ENCODE measurements around the gene ECSCR.

Gene ECSCR

GRCh38 chr5:139474890-139475791, 12.6 kb upstream of the ECSCR start:
- DNase-seq (ENCODE audit: low read depth), result peak; percentile 65

DNA sequence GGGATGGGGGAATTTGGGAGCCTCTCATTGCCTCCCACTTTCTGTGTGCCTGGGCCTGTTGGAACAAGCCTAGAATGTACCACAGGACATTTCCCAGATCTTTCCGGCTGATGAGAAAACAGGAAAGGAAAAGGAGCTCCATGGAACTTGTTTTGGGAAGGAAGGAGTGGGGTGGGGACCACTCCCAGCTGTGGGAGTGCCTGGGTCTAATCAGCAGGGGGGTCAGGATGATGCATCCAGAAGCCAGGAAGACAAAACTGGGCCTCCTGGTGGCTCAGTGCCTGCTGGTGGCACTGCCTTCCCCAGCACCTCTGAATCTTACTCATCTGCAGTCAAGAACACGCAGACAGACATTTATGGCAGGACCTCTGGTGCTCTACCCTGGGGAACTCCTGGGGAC, 11.0 kb upstream of the ECSCR start:
- DNase-seq (ENCODE audit: low read depth), result no peak

GRCh38 chr5:139473105-139473504, 10.6 kb upstream of the ECSCR start:
- DNase-seq (ENCODE audit: low read depth), result no peak

- no peak for DNase-seq (ENCODE audit: low read depth)
Measured at GRCh38 chr5:139472386-139473030, 10.0 kb upstream of the ECSCR start.

GRCh38 chr5:139470821-139471300, 8.3 kb upstream of the ECSCR start, which contains the start of gene SMIM33:
Gene SMIM33, plus strand, starts transcription at chr5:139471004. Its CDS starts 118 bp downstream, at chr5:139471122.
- DNase-seq (ENCODE audit: low read depth), result no peak

- DNase-seq (ENCODE audit: low read depth), result peak; percentile 19
Measured at GRCh38 chr5:139468421-139468931, 5.9 kb upstream of the ECSCR start.

DNA sequence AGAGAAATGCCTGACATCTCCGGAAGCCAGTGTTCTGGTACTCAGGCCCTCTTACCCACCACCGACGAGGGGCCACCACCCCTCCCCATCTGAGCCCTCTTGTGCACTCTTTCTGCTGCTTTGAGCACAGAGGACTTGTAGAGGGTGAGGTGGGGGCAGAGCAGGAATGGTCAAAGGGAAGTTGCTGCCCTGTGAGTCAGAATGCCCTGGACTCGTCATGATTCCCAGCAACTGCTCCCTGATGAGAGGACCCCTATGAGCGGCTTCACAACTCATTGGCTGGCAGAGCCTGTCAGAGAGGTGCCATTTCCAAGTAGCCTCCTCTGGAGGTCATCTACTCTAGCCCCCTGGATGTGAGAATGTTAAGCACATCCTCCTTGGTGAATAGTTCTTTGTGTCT, 845 bp downstream of the ECSCR start:
- no peak for DNase-seq (ENCODE audit: low read depth)

- DNase-seq (ENCODE audit: low read depth), result no peak
Measured at GRCh38 chr5:139461176-139461575, 1.4 kb downstream of the ECSCR start.

DNA sequence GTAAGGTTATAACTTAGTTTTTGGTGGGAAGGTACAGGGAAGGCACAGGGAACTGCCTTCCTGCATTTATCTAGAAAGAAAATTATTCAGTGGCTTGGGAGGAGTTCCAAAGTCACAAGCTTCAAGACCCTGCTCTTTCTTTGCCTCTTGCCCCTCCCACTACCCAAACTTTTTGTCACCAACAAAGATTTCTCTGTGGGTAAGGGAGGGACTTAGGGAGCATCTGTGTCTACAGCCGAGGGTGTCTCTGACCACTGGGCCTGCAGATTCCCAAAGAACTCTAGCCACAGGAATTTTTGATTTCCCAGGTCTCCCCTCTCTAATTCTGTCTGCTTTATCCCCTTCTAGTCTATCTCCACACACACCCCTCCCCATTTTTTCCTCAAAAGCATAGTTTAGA, 2.1 kb downstream of the ECSCR start:
- DNase-seq (ENCODE audit: low read depth), result no peak

DNA sequence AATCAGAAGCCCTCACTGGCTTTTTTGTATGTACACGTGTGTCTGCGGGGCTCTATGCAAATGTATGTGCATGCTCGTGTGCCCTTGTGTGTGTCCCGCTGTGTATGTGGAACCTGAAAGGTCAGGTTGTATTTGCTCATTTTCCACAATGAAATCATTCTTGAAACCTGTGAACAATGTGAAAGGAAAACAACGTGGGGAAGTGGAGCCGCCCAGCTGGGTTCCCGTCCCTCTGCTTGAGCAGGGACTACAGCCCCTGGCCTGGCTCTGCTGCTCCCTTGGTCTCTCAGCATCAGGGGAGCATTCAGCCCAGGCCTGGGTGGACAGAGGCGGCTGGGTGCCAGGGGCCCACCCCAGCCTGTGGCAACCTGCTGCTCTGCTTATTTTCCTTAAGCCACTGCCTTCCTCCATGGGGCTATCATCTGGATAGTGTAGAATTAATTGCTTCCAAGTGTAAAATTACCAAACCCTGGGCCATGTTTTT, 3.0 kb downstream of the ECSCR start:
- DNase-seq (ENCODE audit: low read depth), result no peak

DNA sequence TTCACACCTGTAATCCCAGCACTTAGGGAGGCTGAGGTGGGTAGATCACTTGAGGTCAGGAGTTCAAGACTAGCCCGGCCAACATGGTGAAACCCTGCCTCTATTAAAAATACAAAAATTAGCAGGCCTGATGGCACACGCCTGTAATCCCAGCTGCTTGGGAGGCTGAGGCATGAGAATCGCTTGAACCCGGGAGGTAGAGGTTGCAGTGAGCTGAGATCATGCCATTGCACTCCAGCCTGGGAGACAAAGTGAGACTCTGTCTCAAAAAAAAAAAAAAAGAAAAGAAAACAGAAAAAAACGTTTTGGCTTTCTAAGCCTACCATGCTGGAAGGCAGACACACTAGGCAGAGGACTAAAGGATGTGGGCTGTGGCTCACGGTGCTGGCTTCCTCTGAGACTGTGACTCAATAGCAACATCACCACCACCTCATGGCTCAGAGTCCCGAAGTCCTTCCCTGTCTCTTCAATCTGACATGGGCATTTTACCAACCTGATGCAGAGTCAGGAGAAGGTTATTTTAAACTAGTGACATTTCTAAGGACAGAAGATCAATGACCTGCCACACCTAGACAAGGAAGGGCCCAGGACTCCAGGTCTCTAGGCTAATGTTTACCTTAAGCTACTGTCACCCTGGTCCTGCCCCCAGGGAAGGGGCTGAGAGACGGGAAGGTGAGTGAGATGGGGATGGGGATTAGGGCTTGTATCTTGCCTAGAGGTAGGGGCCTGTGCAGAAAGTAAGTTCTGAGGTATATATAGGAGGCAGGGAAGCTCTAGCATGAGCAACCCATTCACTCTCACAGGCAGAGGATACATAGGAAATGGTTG, 3.7 kb downstream of the ECSCR start:
- DNase-seq (ENCODE audit: low read depth), result no peak

DNA sequence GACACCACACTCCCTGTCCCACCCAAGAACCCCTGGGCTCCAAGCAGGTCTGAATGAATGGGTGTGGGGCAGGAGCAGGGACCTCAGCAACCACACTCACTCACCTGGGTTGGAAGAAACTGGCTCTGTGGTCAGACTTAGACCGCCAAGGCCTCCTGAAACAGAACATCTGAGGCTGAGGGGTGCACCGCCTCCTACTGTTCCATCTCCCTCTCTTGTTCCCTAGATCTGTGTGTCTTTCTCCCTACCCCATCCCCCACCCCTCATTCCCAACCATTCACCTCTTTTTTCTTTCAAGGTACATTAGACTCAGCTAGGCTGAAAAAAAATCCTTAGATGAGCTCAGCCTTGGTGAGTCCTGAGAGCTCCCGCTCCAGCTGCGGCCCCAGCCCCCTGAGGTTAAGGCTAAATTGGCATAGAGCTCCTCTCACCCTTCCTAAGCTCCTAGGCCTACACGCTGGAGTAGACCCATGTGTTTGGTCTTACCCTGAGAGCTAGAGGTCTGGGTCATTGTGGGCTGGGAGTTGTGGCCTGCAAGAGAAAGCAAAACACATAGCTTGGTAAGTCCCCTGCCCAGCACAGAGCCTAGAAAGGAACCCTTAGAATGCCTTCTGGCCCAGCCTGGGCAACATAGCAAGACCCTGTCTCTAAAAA, 4.8 kb downstream of the ECSCR start:
- DNase-seq (ENCODE audit: low read depth), result no peak

DNA sequence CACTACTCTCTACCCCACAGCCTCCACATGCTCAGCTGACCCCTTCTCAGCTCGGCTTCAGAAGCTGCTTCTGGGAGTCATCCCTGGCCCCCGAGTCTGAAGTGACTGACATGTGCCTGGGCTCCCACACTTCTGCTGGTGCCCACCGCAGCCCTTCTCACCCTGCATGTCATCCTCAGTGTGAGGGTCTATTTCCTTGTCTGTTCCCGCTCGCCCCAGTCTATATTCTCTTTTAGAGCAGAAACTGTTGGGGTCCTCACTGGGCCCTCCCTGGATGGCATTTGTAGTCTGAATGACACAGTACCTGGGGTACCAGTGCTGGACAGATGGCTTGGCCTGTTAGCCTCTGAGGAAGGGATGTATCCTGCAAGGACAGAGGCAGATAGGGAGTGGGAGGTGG, 5.3 kb downstream of the ECSCR start:
- no peak for DNase-seq (ENCODE audit: low read depth)

DNA sequence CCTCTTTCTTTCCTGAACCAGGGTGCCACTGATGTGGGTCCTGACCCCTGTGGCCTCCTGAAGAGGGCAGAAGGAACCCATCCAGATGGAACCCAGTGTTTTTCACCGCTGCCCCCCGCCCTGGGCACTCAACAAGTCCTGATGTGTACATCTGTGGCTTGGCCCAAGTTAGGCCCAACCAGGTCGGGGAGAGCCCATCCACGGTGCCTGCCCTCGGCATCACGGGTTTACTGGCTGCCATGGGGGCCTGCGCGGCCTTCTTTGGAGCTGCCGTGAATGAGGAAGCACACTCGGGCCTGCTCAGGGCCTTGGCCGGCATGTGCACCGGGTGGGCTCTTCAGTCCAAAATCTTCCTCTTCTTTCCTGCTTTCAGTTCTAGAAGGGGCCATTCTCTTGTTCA, 5.8 kb downstream of the ECSCR start:
- no peak for DNase-seq (ENCODE audit: low read depth)

GRCh38 chr5:139454568-139455290, 7.8 kb downstream of the ECSCR start:
- DNase-seq (ENCODE audit: low read depth), result no peak

DNA sequence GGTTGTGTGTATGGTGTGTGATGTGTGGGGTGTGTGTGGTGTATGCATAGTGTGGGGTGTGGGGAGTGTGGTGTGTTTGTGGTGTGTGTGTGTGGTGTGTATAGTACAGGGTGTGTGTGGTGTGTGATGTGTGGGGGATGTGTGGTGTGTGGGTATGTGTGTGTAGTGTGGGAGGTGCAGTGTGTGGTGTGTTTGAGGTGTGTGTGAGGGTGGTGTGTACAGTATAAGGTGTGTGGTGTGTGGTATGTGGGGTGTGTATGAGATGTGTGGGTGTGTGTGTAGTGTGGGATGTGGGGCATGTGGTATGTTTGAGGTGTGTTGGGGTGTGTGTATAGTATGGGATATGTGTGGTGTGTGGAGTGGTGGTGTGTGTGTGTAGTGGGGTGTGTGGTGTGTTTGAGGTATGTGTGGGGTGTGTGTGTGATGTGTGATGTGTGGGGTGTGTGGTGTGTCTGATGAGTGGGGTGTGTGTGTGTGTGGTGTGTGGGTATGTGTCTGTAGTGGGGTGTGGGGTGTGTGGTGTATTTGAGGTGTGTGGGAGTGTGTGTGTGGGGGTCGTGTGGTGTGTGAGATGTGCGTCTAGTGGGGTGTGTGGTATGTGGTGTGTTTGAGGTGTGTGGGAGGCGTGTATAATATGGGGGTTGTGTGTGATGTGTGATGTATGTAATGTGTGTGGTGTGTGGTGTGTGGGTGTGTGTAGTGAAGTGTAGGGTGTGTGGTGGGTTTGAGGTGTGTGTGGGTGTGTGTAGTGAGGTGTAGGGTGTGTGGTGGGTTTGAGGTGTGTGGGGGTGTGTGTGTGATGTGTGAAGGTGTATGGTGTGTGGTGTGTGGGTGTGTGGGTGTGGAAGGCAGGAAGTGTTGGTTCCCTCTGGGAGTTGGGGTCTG, 8.6 kb downstream of the ECSCR start:
- no peak for DNase-seq (ENCODE audit: low read depth)

DNA sequence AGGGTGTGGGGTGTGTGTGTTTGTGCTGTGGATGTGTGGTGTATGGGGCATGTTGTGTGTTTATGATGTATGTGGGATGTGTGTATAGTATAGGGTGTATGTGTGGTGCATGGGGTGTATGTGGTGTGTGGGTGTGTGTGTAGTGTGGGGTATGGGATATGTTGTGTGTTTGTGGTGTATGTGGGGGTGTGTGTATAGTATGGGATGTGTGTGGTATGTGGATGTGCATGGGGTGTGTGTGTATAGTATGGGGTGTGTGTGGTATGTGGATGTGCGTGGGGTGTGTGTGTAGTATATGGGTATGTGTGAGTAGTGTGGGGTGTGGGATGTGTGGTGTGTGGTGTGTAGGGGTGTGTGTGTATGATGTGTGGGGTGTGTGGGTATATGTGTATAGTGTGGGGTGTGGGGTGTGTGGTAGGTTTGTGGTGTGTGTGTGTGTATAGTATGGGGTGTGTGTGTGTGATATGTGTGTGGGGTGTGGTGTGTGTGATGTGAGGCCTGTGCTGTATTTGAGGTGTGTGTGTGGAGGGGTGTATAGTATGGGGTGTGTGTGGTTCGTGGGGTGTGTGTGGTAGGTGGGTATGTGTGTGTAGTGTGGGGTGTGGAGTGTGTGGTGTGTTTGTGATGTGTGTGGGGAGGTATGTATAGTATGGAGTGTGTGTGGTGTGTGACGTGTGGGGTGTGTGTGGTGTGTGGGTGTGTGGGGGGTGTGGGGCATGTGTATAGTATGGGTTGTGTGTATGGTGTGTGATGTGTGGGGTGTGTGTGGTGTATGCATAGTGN, 10.5 kb downstream of the ECSCR start:
- no peak for DNase-seq (ENCODE audit: low read depth)

GRCh38 chr5:139451176-139451575, 11.4 kb downstream of the ECSCR start:
- no peak for DNase-seq (ENCODE audit: low read depth)

Data from fibroblast of gingiva (primary cell).